Natural killer cell (primary cell): ENCODE measurements around the gene GYS2. TPM values are rescaled to one million over a fixed set of nuclear protein-coding genes. Genes with fewer than 3 reads are reported as not detected.
"Not testable (repeated sequence)": the region's sequence is repeated elsewhere in the genome, so short reads cannot be mapped to it uniquely, and the experiment has no call there.

Source experiments
- ATAC-seq, 3 donors: fragments of 150-1000 bp in 2 of 3; fragments of 200-7000 bp in 1 of 3; cut with Tn5 transposase; 1 replicate in 1 of 3; 2 replicates in 2 of 3; pipeline ENCODE4 v1.10.0; 2021; ENCODE audit warnings: mild to moderate bottlenecking in 2 of 3, moderate library complexity in 2 of 3
- DNase-seq, 2 donors: peaks; one replicate each; pipeline versions ENCODE4 v3.0.0 to v3.0.0-alpha.2; 2013 to 2021; ENCODE audit warnings: mixed read lengths in 1 of 2
- H3K27ac ChIP-seq: one replicate; pipeline ENCODE4 v1.5.1; 2013; ENCODE audit warnings: mild to moderate bottlenecking, low read length
- H3K27me3 ChIP-seq: one replicate; pipeline ENCODE4 v1.6.1; 2013; ENCODE audit warnings: low read length; ENCODE audit not compliant: control insufficient read depth, insufficient read depth
- H3K36me3 ChIP-seq: one replicate; pipeline ENCODE4 v1.6.1; 2013; ENCODE audit warnings: low read length; ENCODE audit not compliant: control insufficient read depth, insufficient read depth
- H3K4me1 ChIP-seq: one replicate; pipeline ENCODE4 v1.6.1; 2013; ENCODE audit warnings: low read length; ENCODE audit not compliant: control insufficient read depth, insufficient read depth
- H3K4me3 ChIP-seq: one replicate; pipeline ENCODE4 v1.5.1; 2013; ENCODE audit warnings: low read length
- H3K9me3 ChIP-seq: one replicate; pipeline ENCODE4 v1.6.1; 2013; ENCODE audit warnings: low read length; ENCODE audit not compliant: control insufficient read depth, insufficient read depth
- H3K27ac Mint-ChIP-seq, 2 donors: one replicate each; pipeline ENCODE4 v1.8.0; 2022; ENCODE audit warnings: mild to moderate bottlenecking in 2 of 2, mixed read lengths in 2 of 2, moderate library complexity in 1 of 2
- H3K27me3 Mint-ChIP-seq, 2 donors: one replicate each; pipeline ENCODE4 v1.8.0; 2022; ENCODE audit warnings: low read depth in 2 of 2, mixed read lengths in 2 of 2
- H3K36me3 Mint-ChIP-seq: one replicate; pipeline ENCODE4 v1.8.0; 2022; ENCODE audit warnings: mixed read lengths
- H3K4me1 Mint-ChIP-seq, 2 donors: one replicate each; pipeline ENCODE4 v1.8.0; 2022; ENCODE audit warnings: mixed read lengths in 2 of 2
- H3K4me3 Mint-ChIP-seq: one replicate; pipeline ENCODE4 v1.8.0; 2022; ENCODE audit warnings: mild to moderate bottlenecking, moderate library complexity, mixed read lengths
- H3K9me3 Mint-ChIP-seq, 2 donors: one replicate each; pipeline ENCODE4 v1.8.0; 2022; ENCODE audit warnings: mixed read lengths in 2 of 2
- CTCF ChIP-seq: fragments of 200-600 bp; IDR thresholded peaks from one replicate; pipeline ENCODE4 v1.8.0; 2022; ENCODE audit warnings: antibody characterized with exemption
- WGBS: methylation state at CpG from one replicate; pipeline ENCODE4 v1.1.7; 2013; ENCODE audit warnings: missing lambda C conversion rate; ENCODE audit not compliant: insufficient coverage; 5-methylcytosine and 5-hydroxymethylcytosine counted together
- intact Hi-C: fragments of 100-400 bp; cut with micrococcal nuclease; formaldehyde crosslinking; loops from one replicate; pipeline ENCODE4 v1.14.2; 2022
- total RNA-seq, 4 donors: library from RNA; stranded (reverse); fragments of 120-200 nt in 1 of 4; gene quantifications; one replicate each; pipeline versions ENCODE4 v1.2.3 to v1.2.4, GENCODE V29; 2013 to 2022

GYS2 gene
- total RNA-seq, 3 donors from 2014 or later (not counting 1 experiment from before 2014, with no cell fraction given), result not detected

DNA sequence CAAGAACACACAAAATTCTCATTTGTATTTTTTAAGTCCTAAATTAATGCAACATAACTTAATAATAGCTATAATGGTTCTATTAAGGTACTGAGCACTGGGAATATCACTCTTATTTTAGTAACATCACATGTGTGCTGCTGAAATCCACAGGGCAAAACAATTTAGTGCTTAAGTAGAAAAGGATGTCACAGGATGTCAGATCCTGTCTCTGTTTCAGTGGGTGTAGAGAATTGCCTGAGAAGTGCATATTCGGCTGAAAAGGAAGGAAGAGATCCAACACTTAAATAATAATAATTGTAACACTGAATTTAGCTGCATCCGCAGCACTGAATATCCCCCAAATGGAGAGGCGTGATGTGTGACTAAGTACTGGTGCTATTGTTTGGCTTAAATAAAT, 44.4 kb upstream of the GYS2 start:
- H3K36me3 ChIP-seq, result peaks cover 64% of the 10 kb centered on the region
- intact Hi-C loops, result no loop called here
- TF ChIP-seq CTCF, result no peak
- no peaks in the 10 kb centered on the region for H3K27me3 Mint-ChIP-seq
- WGBS, result no CpG with 5 or more reads among the region's 3 CpGs
- H3K36me3 Mint-ChIP-seq, result peaks cover 38% of the 10 kb centered on the region
- no peak overlapping the region for H3K4me3 Mint-ChIP-seq
- H3K9me3 ChIP-seq, result no peaks in the 10 kb centered on the region
- peaks cover 2 to 14% of the 10 kb centered on the region in 2 donors for H3K4me1 Mint-ChIP-seq
- no peaks in the 10 kb centered on the region for H3K4me1 ChIP-seq
- H3K27ac ChIP-seq, result no peak overlapping the region
- no peak overlapping the region for H3K27ac Mint-ChIP-seq
- ATAC-seq (no peak), DNase-seq (no peak)
- no peaks in the 10 kb centered on the region for H3K27me3 ChIP-seq
- H3K9me3 Mint-ChIP-seq, result no peaks in the 10 kb centered on the region
- no peak overlapping the region for H3K4me3 ChIP-seq

GRCh38 chr12:21648378-21648777, 43.7 kb upstream of the GYS2 start:
- no peak overlapping the region for H3K4me3 Mint-ChIP-seq
- peaks cover 5 to 14% of the 10 kb centered on the region in 2 donors for H3K4me1 Mint-ChIP-seq
- TF ChIP-seq CTCF, result no peak
- intact Hi-C loops, result no loop called here
- H3K4me1 ChIP-seq, result no peaks in the 10 kb centered on the region
- no peak overlapping the region for H3K27ac Mint-ChIP-seq
- H3K4me3 ChIP-seq, result no peak overlapping the region
- H3K27ac ChIP-seq, result no peak overlapping the region
- no peaks in the 10 kb centered on the region for H3K27me3 Mint-ChIP-seq
- peaks cover 44% of the 10 kb centered on the region for H3K36me3 Mint-ChIP-seq
- no peak for DNase-seq
- WGBS, result 100% methylated on average over 1 of the region's 2 CpGs
- H3K27me3 ChIP-seq, result no peaks in the 10 kb centered on the region
- ATAC-seq, result no peak
- peaks cover 66% of the 10 kb centered on the region for H3K36me3 ChIP-seq
- H3K9me3 ChIP-seq, result no peaks in the 10 kb centered on the region
- no peaks in the 10 kb centered on the region for H3K9me3 Mint-ChIP-seq

DNA sequence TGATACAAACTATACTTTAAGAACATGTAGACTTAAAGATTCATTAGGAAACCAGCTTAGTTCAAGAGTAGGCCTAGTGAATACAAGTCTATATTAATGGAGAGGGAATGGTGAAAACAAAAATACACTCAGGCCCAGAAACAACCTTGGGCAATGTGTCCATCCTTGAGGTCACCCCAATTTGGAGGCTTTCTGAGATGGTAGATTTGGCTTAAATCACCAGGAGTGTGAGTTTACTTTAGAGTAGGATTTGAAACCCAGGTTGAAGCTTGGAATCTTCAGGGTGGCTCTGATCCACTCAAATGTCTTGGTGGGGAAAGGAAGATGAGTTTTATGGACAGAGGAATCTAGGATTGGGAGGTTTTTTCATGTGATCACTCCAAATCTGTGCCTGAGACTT, 42.5 kb upstream of the GYS2 start:
- no peak for TF ChIP-seq CTCF
- H3K36me3 ChIP-seq, result peaks cover 67% of the 10 kb centered on the region

GRCh38 chr12:21645041-21645500, 40.4 kb upstream of the GYS2 start:
- ATAC-seq, H3K27me3 ChIP-seq, H3K9me3 Mint-ChIP-seq, H3K27me3 Mint-ChIP-seq, H3K27ac Mint-ChIP-seq, H3K9me3 ChIP-seq, H3K27ac ChIP-seq, H3K4me1 Mint-ChIP-seq, H3K4me3 Mint-ChIP-seq, H3K4me1 ChIP-seq, H3K4me3 ChIP-seq, intact Hi-C loops, DNase-seq: not testable (repeated sequence)
- H3K36me3 ChIP-seq, result peaks cover 70% of the 10 kb centered on the region
- WGBS, result 70% methylated on average over 6 of the region's 7 CpGs
- H3K36me3 Mint-ChIP-seq, result peaks cover 48% of the 10 kb centered on the region

More for the DNA sequence above, 42.5 kb upstream of the GYS2 start:
- H3K27ac Mint-ChIP-seq, result no peak overlapping the region
- DNase-seq, result no peak
- H3K27ac ChIP-seq, result no peak overlapping the region
- no peaks in the 10 kb centered on the region for H3K9me3 ChIP-seq
- ATAC-seq, result no peak
- H3K27me3 Mint-ChIP-seq, result no peaks in the 10 kb centered on the region
- H3K4me3 ChIP-seq, result no peak overlapping the region
- intact Hi-C loops, result no loop called here
- peaks cover 5 to 14% of the 10 kb centered on the region in 2 donors for H3K4me1 Mint-ChIP-seq
- H3K4me1 ChIP-seq, result no peaks in the 10 kb centered on the region
- no peak overlapping the region for H3K4me3 Mint-ChIP-seq
- H3K27me3 ChIP-seq, result no peaks in the 10 kb centered on the region
- peaks cover 50% of the 10 kb centered on the region for H3K36me3 Mint-ChIP-seq
- no peaks in the 10 kb centered on the region for H3K9me3 Mint-ChIP-seq
